Retina (tissue), 1 donor: ENCODE results near the gene ZNF573.
A peak's percentile ranks its signal among the peaks of the same experiment; 100 is the strongest.

ENCODE experiments used
- DNase-seq: peaks from one replicate; pipeline ENCODE4 v3.0.0-alpha.2; 2016

ZNF573 gene

GRCh38 chr19:37695144-37695899, 84.1 kb downstream of the ZNF573 start:
- DNase-seq: no peak

- DNase-seq: peak; percentile 9
Observed at GRCh38 chr19:37692956-37693620, 86.3 kb downstream of the ZNF573 start.

- peak; percentile 96 for DNase-seq
Observed at GRCh38 chr19:37691881-37692504, 87.4 kb downstream of the ZNF573 start.
